GM23338 (cell line): Measurements from ENCODE around the gene UTS2. TPM values are rescaled to one million over a fixed set of nuclear protein-coding genes. Genes with fewer than 3 reads are reported as not detected.

Experiments
- ATAC-seq: fragments of 200-7000 bp; cut with Tn5 transposase; 3 replicates; pipeline ENCODE4 v1.9.1; 2020
- DNase-seq: peaks from one replicate; pipeline ENCODE4 v3.0.0-alpha.2; 2015; ENCODE audit warnings: low spot score
- H2AFZ ChIP-seq: fragments of 200-600 bp; sonication (generic); 2 replicates; pipeline ENCODE4 v1.8.0; 2016; ENCODE audit warnings: antibody characterized with exemption, mild to moderate bottlenecking, moderate library complexity
- H3F3A ChIP-seq: fragments of 200-600 bp; sonication (generic); replicated peaks from 2 replicates; pipeline ENCODE4 v1.8.0; 2017; ENCODE audit warnings: antibody characterized with exemption, mixed run types, low read depth
- H3K27ac ChIP-seq: fragments of 200-600 bp; sonication (generic); 2 replicates; pipeline ENCODE4 v1.6.1; 2016; ENCODE audit warnings: low read depth
- H3K27me3 ChIP-seq: fragments of 200-600 bp; sonication (generic); 2 replicates; pipeline ENCODE4 v1.8.0; 2016; ENCODE audit warnings: mild to moderate bottlenecking, mixed run types, moderate library complexity; ENCODE audit not compliant: insufficient read depth
- H3K36me3 ChIP-seq: fragments of 200-600 bp; sonication (generic); 2 replicates; pipeline ENCODE4 v1.8.0; 2016; ENCODE audit warnings: mild to moderate bottlenecking; ENCODE audit not compliant: insufficient read depth
- H3K4me1 ChIP-seq: fragments of 200-600 bp; sonication (generic); 2 replicates; pipeline ENCODE4 v1.8.0; 2016; ENCODE audit warnings: mild to moderate bottlenecking, moderate library complexity; ENCODE audit not compliant: insufficient read depth
- H3K4me2 ChIP-seq: fragments of 200-600 bp; sonication (generic); 2 replicates; pipeline ENCODE4 v1.7.1; 2017; ENCODE audit warnings: mixed run types
- H3K4me3 ChIP-seq: fragments of 200-600 bp; sonication (generic); 2 replicates; pipeline ENCODE4 v1.6.1; 2016; ENCODE audit warnings: mixed run types
- H3K79me2 ChIP-seq: fragments of 200-600 bp; sonication (generic); replicated peaks from 2 replicates; pipeline ENCODE4 v1.8.0; 2017; ENCODE audit warnings: mild to moderate bottlenecking; ENCODE audit not compliant: insufficient read depth
- H3K9me2 ChIP-seq: fragments of 200-600 bp; sonication (generic); 2 replicates; pipeline ENCODE4 v1.8.0; 2017; ENCODE audit not compliant: insufficient read depth
- H4K20me1 ChIP-seq: fragments of 200-600 bp; sonication (generic); replicated peaks from 2 replicates; pipeline ENCODE4 v1.8.0; 2017; ENCODE audit warnings: mild to moderate bottlenecking; ENCODE audit not compliant: insufficient read depth
- H3K27ac Mint-ChIP-seq: 2 replicates; pipeline ENCODE4 v1.8.0; 2020; ENCODE audit warnings: inconsistent platforms, mild to moderate bottlenecking, moderate library complexity, mixed read lengths
- H3K27me3 Mint-ChIP-seq: 3 replicates; pipeline ENCODE4 v1.8.0; 2022; ENCODE audit warnings: low read depth, mild to moderate bottlenecking, moderate library complexity, mixed read lengths, inconsistent platforms; ENCODE audit not compliant: insufficient read depth, poor library complexity
- H3K36me3 Mint-ChIP-seq: 3 replicates; pipeline ENCODE4 v1.8.0; 2021; ENCODE audit warnings: low read depth, mild to moderate bottlenecking, inconsistent platforms, moderate library complexity, mixed read lengths
- H3K4me1 Mint-ChIP-seq: 3 replicates; pipeline ENCODE4 v1.8.0; 2020; ENCODE audit warnings: mild to moderate bottlenecking, inconsistent platforms, mixed read lengths
- H3K4me3 Mint-ChIP-seq: 3 replicates; pipeline ENCODE4 v1.8.0; 2021; ENCODE audit warnings: moderate library complexity, mild to moderate bottlenecking, inconsistent platforms, mixed read lengths
- H3K9me3 Mint-ChIP-seq: 3 replicates; pipeline ENCODE4 v1.8.0; 2020; ENCODE audit warnings: moderate library complexity, mild to moderate bottlenecking, inconsistent platforms, mixed read lengths
- CREB1 ChIP-seq: fragments of 250-450 bp; sonication (Bioruptor Pico); IDR thresholded peaks from 2 replicates; pipeline ENCODE4 v1.5.0; 2020; ENCODE audit warnings: low read depth, mild to moderate bottlenecking, moderate library complexity
- CTCF ChIP-seq, 2 experiments: fragments of 200-600 bp in 1 of 2; sonication (generic) in 1 of 2; conservative IDR thresholded peaks; 2 replicates each; pipeline versions ENCODE4 v1.5.1 to v1.6.1; 2016 to 2017; ENCODE audit warnings: antibody characterized with exemption in 2 of 2, low read depth in 2 of 2, mild to moderate bottlenecking in 2 of 2, moderate library complexity in 1 of 2
- ETS1 ChIP-seq: IDR thresholded peaks from 2 replicates; pipeline ENCODE4 v1.6.1; 2016; ENCODE audit warnings: antibody characterized with exemption
- EZH2 ChIP-seq: fragments of 200-600 bp; sonication (generic); IDR thresholded peaks from one replicate; pipeline ENCODE4 v1.8.0; 2017; ENCODE audit warnings: antibody characterized with exemption, mild to moderate bottlenecking, low read depth; ENCODE audit not compliant: unreplicated experiment
- EZH2phosphoT487 ChIP-seq: fragments of 200-600 bp; sonication (generic); IDR thresholded peaks from one replicate; pipeline ENCODE4 v1.8.1; 2018; ENCODE audit warnings: antibody characterized with exemption; ENCODE audit not compliant: unreplicated experiment
- JUNB ChIP-seq: IDR thresholded peaks from one replicate; pipeline ENCODE4 v1.6.1; 2016; ENCODE audit warnings: antibody characterized with exemption; ENCODE audit not compliant: unreplicated experiment
- NANOG ChIP-seq: IDR thresholded peaks from 2 replicates; pipeline ENCODE4 v1.6.1; 2016; ENCODE audit warnings: antibody characterized with exemption, borderline replicate concordance
- POLR2AphosphoS5 ChIP-seq: IDR thresholded peaks from 2 replicates; pipeline ENCODE4 v1.6.1; 2016; ENCODE audit warnings: antibody characterized with exemption, low read depth
- REST ChIP-seq: IDR thresholded peaks from one replicate; pipeline ENCODE4 v1.6.1; 2018; ENCODE audit warnings: antibody characterized with exemption; ENCODE audit not compliant: unreplicated experiment
- STAT1 ChIP-seq: IDR thresholded peaks from one replicate; pipeline ENCODE4 v1.6.1; 2016; ENCODE audit warnings: antibody characterized with exemption; ENCODE audit not compliant: unreplicated experiment
- ZNF114 ChIP-seq: fragments of 250-450 bp; sonication (Bioruptor Pico); IDR thresholded peaks from 2 replicates; pipeline ENCODE4 v1.5.0; 2020; ENCODE audit warnings: mild to moderate bottlenecking, moderate library complexity
- ZNF331 ChIP-seq: fragments of 250-450 bp; sonication (Bioruptor Pico); IDR thresholded peaks from 2 replicates; pipeline ENCODE4 v1.5.0; 2020; ENCODE audit warnings: low read depth, mild to moderate bottlenecking, moderate library complexity
- ZNF462 ChIP-seq: fragments of 250-450 bp; sonication (Bioruptor Pico); IDR thresholded peaks from 2 replicates; pipeline ENCODE4 v1.5.0; 2020; ENCODE audit warnings: mild to moderate bottlenecking, moderate library complexity
- polyA plus RNA-seq: library from polyadenylated mRNA; unstranded; fragments of >200 nt; fragmentation: Nextera tagmentation; extraction: Ambion mirVana; gene quantifications from 2 replicates; pipeline ENCODE4 v1.2.1, GENCODE V29; 2016
- total RNA-seq: library from RNA; depleted of rRNA; stranded (reverse); fragments of >200 nt; shearing (Covaris generic); gene quantifications from 2 replicates; pipeline ENCODE4 v1.2.3, GENCODE V29; 2014

Gene UTS2
- total and polyA plus RNA-seq, 2 experiments from 2014 or later, result not detected

- no peaks in the 10 kb centered on the region for H3K4me1 ChIP-seq
- Mint-ChIP-seq H3K4me3 (no peak overlapping the region), H3K4me1 (no peaks in the 10 kb centered on the region), H3K27ac (no peak overlapping the region), H3K36me3 (peaks cover 40% of the 10 kb centered on the region), H3K27me3 (no peaks in the 10 kb centered on the region), H3K9me3 (peaks cover 16% of the 10 kb centered on the region)
- no peaks in the 10 kb centered on the region for H3K27me3 ChIP-seq
- H3K36me3 ChIP-seq, result peaks cover 22% of the 10 kb centered on the region; the same call in 1 of the 2 replicates
- H3F3A ChIP-seq, result no peaks in the 10 kb centered on the region
- no peak for TF ChIP-seq ZNF331 (CRISPR knock-in tag)
- TF ChIP-seq ETS1, result no peak
- TF ChIP-seq STAT1, result no peak
- TF ChIP-seq ZNF114 (CRISPR knock-in tag), result no peak
- no peak for TF ChIP-seq CREB1 (CRISPR knock-in tag)
- no peak for TF ChIP-seq EZH2phosphoT487
- no peak for TF ChIP-seq ZNF462 (CRISPR knock-in tag)
- TF ChIP-seq NANOG, result no peak
- no peak for TF ChIP-seq REST
- no peak for TF ChIP-seq EZH2
- no peak for TF ChIP-seq POLR2AphosphoS5
- TF ChIP-seq JUNB, result no peak
- no peak for TF ChIP-seq CTCF (conservative IDR thresholded peaks at IDR 0.05; ENCODE audit: low read depth in 2 of 2)
- no peak overlapping the region for H2AFZ ChIP-seq
- no peak overlapping the region for H3K27ac ChIP-seq
- H3K9me2 ChIP-seq, result no peaks in the 10 kb centered on the region
- H4K20me1 ChIP-seq, result 0 out of 2 replicates have a peak, but pooled peaks cover 7% of the 10 kb centered on the region
- DNase-seq, result no peak
- ATAC-seq, result no peak
- H3K4me2 ChIP-seq, result no peak overlapping the region
- no peak overlapping the region for H3K4me3 ChIP-seq
- H3K79me2 ChIP-seq, result no peaks in the 10 kb centered on the region
These were observed 42.5 kb downstream of the UTS2 start for GRCh38 chr1:7810395-7810794.
